Measurements from ENCODE around the gene TTYH1. TPM values are rescaled to one million over a fixed set of nuclear protein-coding genes. Genes with fewer than 3 reads are reported as not detected.

TTYH1 gene
- total and polyA plus RNA-seq, 2 of the 8 experiments (the other 6 are each of a cell fraction or from before 2014, with no cell fraction given), result 26.7 to 46.5 TPM

DNA sequence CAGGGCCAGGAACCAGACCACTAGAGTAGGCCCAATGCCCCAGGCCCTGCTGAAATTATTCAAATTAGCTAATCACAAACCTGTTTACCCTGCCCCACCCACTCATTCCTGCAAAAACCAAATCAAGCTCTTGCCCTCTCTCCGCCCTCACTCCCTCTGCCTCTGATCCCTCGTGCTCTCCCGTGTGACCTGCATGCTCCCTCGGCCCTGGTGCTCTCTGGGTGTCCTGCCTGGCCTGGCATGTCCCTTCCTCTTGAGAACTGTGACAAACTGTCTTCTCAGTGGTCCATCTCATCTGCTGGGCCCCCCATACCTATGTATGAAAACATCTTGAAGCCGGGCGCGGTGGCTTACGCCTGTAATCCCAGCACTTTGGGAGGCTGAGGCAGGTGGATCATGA is 12.2 kb upstream of the TTYH1 start:
- Histone ChIP-seq H3K18ac (ENCODE audit: extremely low read depth, low read length) (no peak overlapping the region), H3K23ac (ENCODE audit: insufficient read length) (no peak overlapping the region), H2BK5ac (ENCODE audit: low read depth, low read length) (peak overlapping the region; percentile 35; the same call in 1 of the 2 replicates), H3K23me2 (ENCODE audit: low read depth, low read length) (no peaks in the 10 kb centered on the region), H4K20me1 (replicated peaks in 1 of 2; ENCODE audit: control insufficient read depth in 1 of 2, insufficient read depth in 2 of 2, low read length in 2 of 2) (no peaks in the 10 kb centered on the region), H3K4ac (replicated peaks; ENCODE audit: insufficient read length, low read depth, low read length) (no peak overlapping the region), H3K14ac (ENCODE audit: insufficient read length) (no peak overlapping the region), H3K36me3 (ENCODE audit: control insufficient read depth in 2 of 4, insufficient read depth in 4 of 4, low read length in 3 of 4) (no peaks in the 10 kb centered on the region), H2AFZ (ENCODE audit: low read length) (no peak overlapping the region), H3K27me3 (replicated peaks in 1 of 4; ENCODE audit: control insufficient read depth in 3 of 4, extremely low read depth in 1 of 4, insufficient read depth in 3 of 4, low read length in 3 of 4) (no peaks in the 10 kb centered on the region), H2BK20ac (ENCODE audit: low read length) (no peak overlapping the region), H3K79me1 (ENCODE audit: low read depth, low read length) (no peaks in the 10 kb centered on the region), H2BK15ac (ENCODE audit: low read length) (no peak overlapping the region), H3K9ac (replicated peaks in 1 of 4; ENCODE audit: extremely low read depth in 1 of 4, low read depth in 3 of 4, low read length in 3 of 4) (no peak overlapping the region), H3K9me3 (ENCODE audit: insufficient read depth in 2 of 2, low read depth in 1 of 2, low read length in 1 of 2) (no peaks in the 10 kb centered on the region), H3K4me2 (ENCODE audit: insufficient read depth in 1 of 2, low read depth in 2 of 2, low read length in 2 of 2) (no peak overlapping the region), H3K56ac (replicated peaks; ENCODE audit: insufficient read length, low read depth, low read length) (no peak overlapping the region), H2BK120ac (replicated peaks; ENCODE audit: low read depth, low read length) (no peak overlapping the region), H2AK5ac (ENCODE audit: low read depth, low read length) (no peak overlapping the region), H3K79me2 (ENCODE audit: control insufficient read depth in 1 of 2, insufficient read depth in 2 of 2, low read length in 2 of 2) (no peaks in the 10 kb centered on the region), H2BK12ac (ENCODE audit: low read depth, low read length) (no peak overlapping the region), H3K4me1 (replicated peaks in 1 of 4; ENCODE audit: control insufficient read depth in 3 of 4, insufficient read depth in 4 of 4, low read length in 3 of 4) (no peaks in the 10 kb centered on the region; a peak in 2 of 7 replicates), H4K91ac (replicated peaks; ENCODE audit: insufficient read length, low read length) (no peak overlapping the region), H4K5ac (ENCODE audit: insufficient read length, low read depth, low read length) (no peak overlapping the region), H4K8ac (ENCODE audit: extremely low read depth, insufficient read depth, low read length) (no peak overlapping the region), H3K4me3 (ENCODE audit: extremely low read depth in 1 of 4, insufficient read depth in 2 of 4, low read depth in 3 of 4, low read length in 4 of 4) (no peak overlapping the region), H3K27ac (ENCODE audit: low read depth, low read length) (no peak overlapping the region)
- ChIA-PET CTCF (ENCODE audit: partially characterized antibody) (interaction anchor here (0.8 to 2.7 kb wide), 5 partner anchors 10 to 135 kb away, joined by 3 to 16 read pairs (median 4); no protein-coding TSS in a partner anchor), POLR2A (ENCODE audit: partially characterized antibody) (interaction anchor here (0.8 to 1.3 kb wide), 3 partner anchors 17 to 204 kb away, joined by 3 to 4 read pairs (median 3); no protein-coding TSS in a partner anchor)
- DNase-seq (ENCODE audit: low read depth in 1 of 2, low spot score in 2 of 2), result no peak
- WGBS, 2 experiments (ENCODE audit: extremely low coverage in 1 of 2, insufficient coverage in 1 of 2, insufficient read length in 1 of 2, insufficient replicate concordance in 2 of 2, low coverage in 1 of 2, low lambda C conversion rate in 2 of 2, missing lambda C conversion rate in 1 of 2), result 79% methylated on average over 8 of the region's 8 CpGs; no CpG with 5 or more reads in 1 of the 2 experiments
- no peak for TF ChIP-seq RBBP5 (IDR thresholded peaks at IDR 0.05; ENCODE audit: borderline replicate concordance, low read depth, low read length)
- peak; percentile 57 for TF ChIP-seq MAX (IDR thresholded peaks at IDR 0.05)
- FAIRE-seq, result no peak

Measured in H1 (cell line).